ENCODE measurements around the gene TCIRG1. TPM values are rescaled to one million over a fixed set of nuclear protein-coding genes. Genes with fewer than 3 reads are reported as not detected.

TCIRG1 gene
- total and polyA plus RNA-seq, 4 experiments from 2014 or later = 46.2 to 266 (median 161) TPM

DNA sequence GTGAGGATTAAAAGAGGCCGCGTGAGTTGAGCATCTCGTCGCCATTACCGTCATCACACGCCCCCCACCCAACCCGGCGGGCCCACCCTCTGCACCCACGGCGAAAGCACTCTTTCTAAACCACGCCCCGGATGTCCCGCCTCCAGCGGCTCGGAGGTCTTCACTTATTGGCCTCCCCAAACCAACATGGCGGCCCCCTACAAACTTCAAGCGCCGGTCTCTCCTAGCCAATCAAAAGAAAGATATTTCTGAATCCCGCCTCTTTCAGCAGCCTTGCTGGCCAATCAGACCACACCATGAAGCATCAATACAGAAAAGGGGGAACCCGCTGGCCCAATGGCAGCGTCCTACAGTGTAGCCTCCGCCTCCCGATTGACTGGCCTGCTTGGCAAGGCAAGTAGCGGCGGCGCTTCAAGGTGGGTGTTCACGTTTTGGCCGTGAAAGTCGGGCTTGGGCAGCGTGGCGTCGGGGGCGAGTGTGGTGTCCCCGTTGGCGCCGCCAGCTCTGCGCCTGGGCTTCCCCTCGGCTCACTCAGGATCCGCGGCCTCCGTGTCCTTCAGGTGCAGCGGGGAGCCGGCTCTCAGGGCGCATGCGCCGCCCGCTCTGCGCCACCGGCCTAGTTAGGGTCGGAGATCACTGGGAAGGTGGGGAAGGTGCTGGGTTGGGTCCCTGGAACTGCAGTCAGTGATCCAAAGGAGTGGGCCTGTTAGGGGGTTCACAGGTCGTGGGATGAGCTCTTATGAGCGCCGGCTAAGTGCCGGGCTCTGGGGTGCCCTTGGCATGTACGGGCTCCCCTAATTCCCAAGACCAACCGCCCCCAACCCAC lies 8.3 kb upstream of the TCIRG1 start, which contains the start of gene NDUFS8:
Gene NDUFS8, plus strand, starts transcription at position 364 of the 826 bp plus-strand sequence. CDS start 1,471 bp downstream, outside the sequence.
- Mint-ChIP-seq H3K9me3 (no peaks in the 10 kb centered on the region), H3K36me3 (peaks cover 0 to 13% of the 10 kb centered on the region in 2 donors), H3K27ac (peak within 1 kb of the TSS; percentile 85 to 98 (median 94)), H3K4me3 (peak within 1 kb of the TSS; percentile 94 to 99 (median 97)), H3K27me3 (peaks cover 0 to 5% of the 10 kb centered on the region in 2 donors), H3K4me1 (peaks cover 10 to 29% (median 16%) of the 10 kb centered on the region in 4 donors)
- CTCF ChIA-PET (ENCODE audit: partially characterized antibody) = interaction anchor here (1.2 kb wide), 1 partner anchor 10 kb away, joined by 3 read pairs; no protein-coding TSS in a partner anchor
- no peaks in the 10 kb centered on the region for H3K27me3 ChIP-seq (ENCODE audit: insufficient read depth, low read length)
- peaks cover 20% of the 10 kb centered on the region for H3K4me1 ChIP-seq (ENCODE audit: insufficient read depth, low read length)
- H3K9me3 ChIP-seq (ENCODE audit: control insufficient read depth in 1 of 2, low read length in 2 of 2) = no peaks in the 10 kb centered on the region
- intact Hi-C loops (cut with micrococcal nuclease) = loop anchor here (1.0 to 10.0 kb wide), 3 partner anchors 9 to 174 kb away; partner anchors contain the start of genes TCIRG1 and UNC93B1
- peak within 1 kb of the TSS; percentile 88 for H3K27ac ChIP-seq (ENCODE audit: low read depth, low read length)
- DNase-seq = peak; percentile 96 to 99 (median 98)
- peak within 1 kb of the TSS; percentile 77 to 88 for H3K4me3 ChIP-seq (ENCODE audit: low read length in 2 of 2)
- H3K36me3 ChIP-seq (ENCODE audit: insufficient read depth, low read length) = peaks cover 13% of the 10 kb centered on the region
- POLR2A ChIA-PET (ENCODE audit: partially characterized antibody) = interaction anchor here (0.6 to 2.5 kb wide), 2 partner anchors 10 to 1066 kb away, joined by 3 to 34 read pairs; partner anchors contain the start of gene TCIRG1

DNA sequence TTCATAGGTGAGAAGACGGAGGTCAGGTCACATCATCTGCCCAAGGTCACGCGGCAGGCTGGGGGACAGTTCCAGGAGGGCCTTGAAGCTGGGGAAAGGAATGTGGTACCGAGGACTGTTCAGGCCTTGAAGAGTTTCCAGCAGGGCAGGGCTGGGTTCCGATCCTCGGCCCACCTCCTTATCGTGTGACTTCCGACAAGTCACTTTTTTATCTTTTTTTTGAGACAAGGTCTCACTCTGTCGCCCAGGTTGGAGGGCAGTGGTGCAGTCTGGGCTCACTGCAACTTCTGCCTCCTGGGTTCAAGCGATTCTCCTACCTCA lies 7.7 kb upstream of the TCIRG1 start:
- peaks cover 0 to 13% of the 10 kb centered on the region in 2 donors for H3K36me3 Mint-ChIP-seq
- Histone ChIP-seq H3K9me3 (ENCODE audit: control insufficient read depth in 1 of 2, low read length in 2 of 2) (no peaks in the 10 kb centered on the region), H3K4me1 (ENCODE audit: insufficient read depth, low read length) (peaks cover 21% of the 10 kb centered on the region), H3K27ac (ENCODE audit: low read depth, low read length) (peak overlapping the region; percentile 88), H3K36me3 (ENCODE audit: insufficient read depth, low read length) (peaks cover 13% of the 10 kb centered on the region), H3K27me3 (ENCODE audit: insufficient read depth, low read length) (no peaks in the 10 kb centered on the region), H3K4me3 (ENCODE audit: low read length in 2 of 2) (peak overlapping the region; percentile 77 to 88)
- intact Hi-C loops (cut with micrococcal nuclease) = loop anchor here (10.0 kb wide), 1 partner anchor 174 kb away; no protein-coding TSS in a partner anchor
- ChIA-PET POLR2A (ENCODE audit: partially characterized antibody) (interaction anchor here (2.5 kb wide), 1 partner anchor 10 kb away, joined by 34 read pairs; the partner anchor contains the start of gene TCIRG1), CTCF (ENCODE audit: partially characterized antibody) (no interaction called here)
- no peaks in the 10 kb centered on the region for H3K9me3 Mint-ChIP-seq
- DNase-seq = peak in 1 of 5 donors; percentile 54
- H3K4me1 Mint-ChIP-seq = peaks cover 10 to 32% (median 16%) of the 10 kb centered on the region in 4 donors
- peak overlapping the region; percentile 94 to 99 (median 97) for H3K4me3 Mint-ChIP-seq
- peak overlapping the region; percentile 85 to 98 (median 94) for H3K27ac Mint-ChIP-seq
- H3K27me3 Mint-ChIP-seq = peaks cover 0 to 5% of the 10 kb centered on the region in 2 donors

DNA sequence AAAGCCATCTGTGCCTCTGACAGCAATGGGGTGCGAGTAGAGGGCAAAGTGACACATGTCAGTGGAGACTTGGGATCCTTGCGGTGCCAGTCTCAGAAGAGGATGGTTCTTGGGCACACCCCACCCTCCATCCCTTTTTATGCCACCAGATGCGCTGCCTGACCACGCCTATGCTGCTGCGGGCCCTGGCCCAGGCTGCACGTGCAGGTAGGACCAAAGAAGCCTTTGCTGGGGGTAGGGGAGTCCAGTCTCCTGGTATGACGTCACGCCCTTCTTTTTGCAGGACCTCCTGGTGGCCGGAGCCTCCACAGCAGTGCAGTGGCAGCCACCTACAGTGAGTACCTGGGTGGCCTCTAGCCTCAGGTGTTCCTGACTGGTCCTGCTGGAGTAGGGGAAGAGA lies 6.8 kb upstream of the TCIRG1 start:
- CTCF ChIA-PET (ENCODE audit: partially characterized antibody) = no interaction called here
- no peak overlapping the region for H3K4me3 ChIP-seq (ENCODE audit: low read length in 2 of 2)
- H3K9me3 Mint-ChIP-seq = no peaks in the 10 kb centered on the region
- H3K27me3 ChIP-seq (ENCODE audit: insufficient read depth, low read length) = no peaks in the 10 kb centered on the region
- H3K9me3 ChIP-seq (ENCODE audit: control insufficient read depth in 1 of 2, low read length in 2 of 2) = no peaks in the 10 kb centered on the region
- peaks cover 0 to 5% of the 10 kb centered on the region in 2 donors for H3K27me3 Mint-ChIP-seq
- peaks cover 13% of the 10 kb centered on the region for H3K36me3 ChIP-seq (ENCODE audit: insufficient read depth, low read length)
- POLR2A ChIA-PET (ENCODE audit: partially characterized antibody) = interaction anchor here (2.5 kb wide), 1 partner anchor 9 kb away, joined by 34 read pairs; the partner anchor contains the start of gene TCIRG1
- peaks cover 0 to 14% of the 10 kb centered on the region in 2 donors for H3K36me3 Mint-ChIP-seq
- no peak overlapping the region for H3K27ac ChIP-seq (ENCODE audit: low read depth, low read length)
- peaks cover 30% of the 10 kb centered on the region for H3K4me1 ChIP-seq (ENCODE audit: insufficient read depth, low read length)
- peak overlapping the region in 5 of 7 donors; percentile 81 to 90 (median 85) for H3K27ac Mint-ChIP-seq
- intact Hi-C loops (cut with micrococcal nuclease) = loop anchor here (10.0 kb wide), 1 partner anchor 173 kb away; no protein-coding TSS in a partner anchor
- no peak for DNase-seq
- H3K4me1 Mint-ChIP-seq = peaks cover 13 to 38% (median 20%) of the 10 kb centered on the region in 4 donors
- H3K4me3 Mint-ChIP-seq = peak overlapping the region; percentile 84 to 99 (median 97)

DNA sequence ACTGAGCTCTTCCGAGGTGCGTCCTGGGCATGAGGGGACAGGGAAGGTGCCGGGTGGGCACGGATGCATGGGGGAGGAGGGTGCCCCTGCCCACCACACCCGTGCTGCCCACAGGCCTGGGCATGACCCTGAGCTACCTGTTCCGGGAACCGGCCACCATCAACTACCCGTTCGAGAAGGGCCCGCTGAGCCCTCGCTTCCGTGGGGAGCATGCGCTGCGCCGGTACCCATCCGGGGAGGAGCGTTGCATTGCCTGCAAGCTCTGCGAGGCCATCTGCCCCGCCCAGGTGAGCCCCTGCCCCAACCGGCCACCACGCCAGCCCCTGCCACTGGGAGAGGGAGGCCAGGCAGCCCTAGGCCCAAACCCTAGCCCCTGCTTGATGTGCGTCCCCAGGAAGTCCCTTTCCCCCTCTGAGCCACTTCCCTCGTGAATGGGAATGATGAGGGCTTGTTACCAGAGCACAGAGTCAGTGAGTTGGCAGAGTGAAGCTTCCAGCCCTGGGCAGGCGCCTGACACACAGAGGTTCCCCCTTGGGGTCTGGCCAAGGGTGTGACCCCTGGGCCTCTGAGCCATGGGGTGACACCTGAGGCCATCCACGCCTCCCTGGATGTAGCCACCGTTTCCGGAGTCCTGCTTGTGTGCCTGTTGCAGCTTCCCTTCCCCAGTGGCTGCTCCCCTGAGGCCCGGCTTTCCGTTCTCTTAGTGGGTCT lies 5.7 kb upstream of the TCIRG1 start:
- ChIA-PET CTCF (ENCODE audit: partially characterized antibody) (interaction anchor here (0.5 kb wide), 1 partner anchor 105 kb away, joined by 4 read pairs; no protein-coding TSS in a partner anchor), POLR2A (ENCODE audit: partially characterized antibody) (no interaction called here)
- Mint-ChIP-seq H3K36me3 (peaks cover 0 to 15% of the 10 kb centered on the region in 2 donors), H3K4me3 (peak overlapping the region in 1 of 8 donors; percentile 21), H3K27ac (no peak overlapping the region), H3K27me3 (peaks cover 0 to 5% of the 10 kb centered on the region in 2 donors), H3K9me3 (no peaks in the 10 kb centered on the region), H3K4me1 (peaks cover 16 to 47% (median 26%) of the 10 kb centered on the region in 4 donors)
- Histone ChIP-seq H3K9me3 (ENCODE audit: control insufficient read depth in 1 of 2, low read length in 2 of 2) (no peaks in the 10 kb centered on the region), H3K4me3 (ENCODE audit: low read length in 2 of 2) (no peak overlapping the region), H3K36me3 (ENCODE audit: insufficient read depth, low read length) (peaks cover 13% of the 10 kb centered on the region), H3K27ac (ENCODE audit: low read depth, low read length) (no peak overlapping the region), H3K4me1 (ENCODE audit: insufficient read depth, low read length) (peaks cover 41% of the 10 kb centered on the region), H3K27me3 (ENCODE audit: insufficient read depth, low read length) (no peaks in the 10 kb centered on the region)
- DNase-seq = peak in 1 of 5 donors; percentile 25
- intact Hi-C loops (cut with micrococcal nuclease) = loop anchor here (10.0 kb wide), 1 partner anchor 172 kb away; no protein-coding TSS in a partner anchor

DNA sequence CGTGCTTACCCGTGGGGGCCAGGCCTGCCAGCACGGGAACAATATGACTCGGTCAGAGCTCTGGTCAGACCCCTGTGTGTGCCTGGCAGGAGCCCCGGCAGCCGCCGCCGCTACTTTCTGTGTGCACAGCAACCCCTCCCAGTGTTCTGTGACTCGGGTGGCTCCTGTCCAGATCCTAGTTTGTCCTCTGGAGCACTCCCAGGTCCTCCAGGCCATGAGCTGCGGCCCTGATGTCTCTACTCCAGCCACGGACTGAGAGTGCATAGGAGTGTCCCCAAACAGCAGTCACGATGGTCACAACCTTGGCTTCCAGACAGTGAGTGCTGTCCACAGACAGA lies 5.1 kb upstream of the TCIRG1 start:
- H3K9me3 ChIP-seq (ENCODE audit: control insufficient read depth in 1 of 2, low read length in 2 of 2) = no peaks in the 10 kb centered on the region
- Mint-ChIP-seq H3K9me3 (no peaks in the 10 kb centered on the region), H3K4me1 (peaks cover 16 to 47% (median 26%) of the 10 kb centered on the region in 4 donors), H3K4me3 (peak overlapping the region in 2 of 8 donors; percentile 21 to 46), H3K36me3 (peaks cover 0 to 15% of the 10 kb centered on the region in 2 donors), H3K27me3 (peaks cover 0 to 5% of the 10 kb centered on the region in 2 donors), H3K27ac (peak overlapping the region in 1 of 7 donors; percentile 72)
- H3K27ac ChIP-seq (ENCODE audit: low read depth, low read length) = no peak overlapping the region
- ChIA-PET POLR2A (ENCODE audit: partially characterized antibody) (no interaction called here), CTCF (ENCODE audit: partially characterized antibody) (no interaction called here)
- peaks cover 13% of the 10 kb centered on the region for H3K36me3 ChIP-seq (ENCODE audit: insufficient read depth, low read length)
- H3K4me3 ChIP-seq (ENCODE audit: low read length in 2 of 2) = no peak overlapping the region
- peaks cover 47% of the 10 kb centered on the region for H3K4me1 ChIP-seq (ENCODE audit: insufficient read depth, low read length)
- no peak for DNase-seq
- no peaks in the 10 kb centered on the region for H3K27me3 ChIP-seq (ENCODE audit: insufficient read depth, low read length)
- intact Hi-C loops (cut with micrococcal nuclease) = loop anchor here (10.0 kb wide), 1 partner anchor 171 kb away; no protein-coding TSS in a partner anchor

DNA sequence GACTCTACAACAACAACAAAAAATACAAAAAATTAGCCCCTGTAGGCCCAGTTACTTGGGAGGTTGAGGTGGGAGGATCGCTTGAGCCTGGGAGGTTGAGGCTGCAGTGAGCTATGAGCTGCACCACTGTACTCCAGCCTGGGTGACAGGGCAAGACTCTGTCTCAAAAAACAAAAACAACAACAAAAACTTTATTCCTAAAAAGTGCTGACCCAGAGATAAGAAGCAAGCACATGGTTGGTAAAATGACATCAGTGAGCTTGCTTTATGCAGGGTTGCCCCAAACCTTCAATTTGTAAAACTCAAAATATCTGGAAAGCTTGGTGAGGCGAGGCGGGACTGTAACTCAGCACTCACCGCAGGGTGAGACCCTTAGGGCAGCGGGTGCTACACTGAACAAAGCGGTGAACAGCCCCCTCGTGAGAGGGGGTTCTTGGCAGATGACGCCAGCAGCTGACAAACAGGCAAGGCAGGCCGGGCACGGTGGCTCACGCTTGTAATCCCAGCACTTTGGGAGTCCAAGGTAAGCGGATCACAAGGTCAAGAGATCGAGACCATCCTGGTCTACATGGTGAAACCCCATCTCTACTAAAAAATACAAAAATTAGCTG lies 3.5 kb upstream of the TCIRG1 start:
- peak overlapping the region in 2 of 8 donors; percentile 17 to 32 for H3K4me3 Mint-ChIP-seq
- no peaks in the 10 kb centered on the region for H3K27me3 Mint-ChIP-seq
- DNase-seq = no peak
- H3K9me3 ChIP-seq (ENCODE audit: control insufficient read depth in 1 of 2, low read length in 2 of 2) = no peaks in the 10 kb centered on the region
- H3K36me3 Mint-ChIP-seq = peaks cover 0 to 17% of the 10 kb centered on the region in 2 donors
- no peaks in the 10 kb centered on the region for H3K9me3 Mint-ChIP-seq
- ChIA-PET POLR2A (ENCODE audit: partially characterized antibody) (no interaction called here), CTCF (ENCODE audit: partially characterized antibody) (no interaction called here)
- H3K4me1 Mint-ChIP-seq = peaks cover 11 to 47% (median 27%) of the 10 kb centered on the region in 4 donors
- H3K4me1 ChIP-seq (ENCODE audit: insufficient read depth, low read length) = peaks cover 43% of the 10 kb centered on the region
- no peak overlapping the region for H3K4me3 ChIP-seq (ENCODE audit: low read length in 2 of 2)
- peak overlapping the region in 5 of 7 donors; percentile 17 to 63 (median 35) for H3K27ac Mint-ChIP-seq
- peaks cover 13% of the 10 kb centered on the region for H3K36me3 ChIP-seq (ENCODE audit: insufficient read depth, low read length)
- intact Hi-C loops (cut with micrococcal nuclease) = loop anchor here (10.0 kb wide), 1 partner anchor 169 kb away; no protein-coding TSS in a partner anchor
- H3K27ac ChIP-seq (ENCODE audit: low read depth, low read length) = no peak overlapping the region
- H3K27me3 ChIP-seq (ENCODE audit: insufficient read depth, low read length) = no peaks in the 10 kb centered on the region
